Ureter (tissue), 1 donor: ENCODE results near the gene RNF103. TPM values are rescaled to one million over a fixed set of nuclear protein-coding genes. Genes with fewer than 3 reads are reported as not detected.
"Not testable (repeated sequence)": the region's sequence is repeated elsewhere in the genome, so short reads cannot be mapped to it uniquely, and the experiment has no call there.

ENCODE experiments used
- DNase-seq: peaks from one replicate; pipeline ENCODE4 v3.0.0-alpha.2; 2020; ENCODE audit warnings: low spot score
- total RNA-seq: library from RNA; stranded (reverse); gene quantifications from one replicate; pipeline ENCODE4 v1.2.4, GENCODE V29; 2023
- donor health status: DM: yes; HTN: yes; CAD: no.

RNF103 gene
- total RNA-seq: 27.6 TPM

- DNase-seq: peak; percentile 97
Observed at GRCh38 chr2:86623494-86624266, at the start of gene RNF103. Gene RNF103, minus strand, starts transcription at chr2:86623865. Its CDS starts 979 bp downstream, at chr2:86622886.

- no peak for DNase-seq
Observed at GRCh38 chr2:86673011-86673410, 49.3 kb upstream of the RNF103 start.

- no peak for DNase-seq
Observed at GRCh38 chr2:86672027-86672545, 48.4 kb upstream of the RNF103 start.

GRCh38 chr2:86671337-86671981 lies 47.8 kb upstream of the RNF103 start:
- DNase-seq: no peak

- DNase-seq: not testable (repeated sequence)
Observed at GRCh38 chr2:86669323-86669722, 45.7 kb upstream of the RNF103 start.

GRCh38 chr2:86661333-86661732 lies 37.7 kb upstream of the RNF103 start:
- DNase-seq: no peak

- DNase-seq: no peak
Observed at GRCh38 chr2:86650188-86650587, 26.5 kb upstream of the RNF103 start.

GRCh38 chr2:86649119-86649947 lies 25.7 kb upstream of the RNF103 start:
- DNase-seq: no peak

GRCh38 chr2:86648681-86649080 lies 25.0 kb upstream of the RNF103 start:
- DNase-seq: no peak

GRCh38 chr2:86646865-86647264 lies 23.2 kb upstream of the RNF103 start:
- no peak for DNase-seq

- DNase-seq: no peak
Observed at GRCh38 chr2:86646329-86646728, 22.7 kb upstream of the RNF103 start.

- no peak for DNase-seq
Observed at GRCh38 chr2:86645752-86646151, 22.1 kb upstream of the RNF103 start.

- no peak for DNase-seq
Observed at GRCh38 chr2:86638712-86639111, 15.0 kb upstream of the RNF103 start.

- DNase-seq: no peak
Observed at GRCh38 chr2:86636842-86637241, 13.2 kb upstream of the RNF103 start.

- DNase-seq: no peak
Observed at GRCh38 chr2:86634352-86634751, 10.7 kb upstream of the RNF103 start.

GRCh38 chr2:86633155-86633651 lies 9.5 kb upstream of the RNF103 start:
- DNase-seq: no peak

GRCh38 chr2:86632672-86633071 lies 9.0 kb upstream of the RNF103 start:
- DNase-seq: no peak

GRCh38 chr2:86631846-86632485 lies 8.3 kb upstream of the RNF103 start:
- no peak for DNase-seq

- DNase-seq: no peak
Observed at GRCh38 chr2:86628091-86628522, 4.4 kb upstream of the RNF103 start.

- no peak for DNase-seq
Observed at GRCh38 chr2:86627550-86627949, 3.9 kb upstream of the RNF103 start.

GRCh38 chr2:86625096-86625495 lies 1.4 kb upstream of the RNF103 start:
- DNase-seq: no peak

GRCh38 chr2:86624267-86624547 lies 542 bp upstream of the RNF103 start:
- no peak for DNase-seq
